H9 (cell line): ENCODE results near the gene RAB1B. TPM values are rescaled to one million over a fixed set of nuclear protein-coding genes. Genes with fewer than 3 reads are reported as not detected.

Source experiments
- DNase-seq: peaks from one replicate; pipeline ENCODE4 v3.0.0-alpha.2; 2017
- H2AFZ ChIP-seq: one replicate; pipeline ENCODE4 v1.6.1; 2013; ENCODE audit warnings: mild to moderate bottlenecking, low read length, control low read depth, moderate library complexity
- H2AK5ac ChIP-seq: 2 replicates; pipeline ENCODE4 v1.6.1; 2013; ENCODE audit warnings: low read length, control low read depth, mixed read lengths; ENCODE audit not compliant: insufficient read length
- H2BK120ac ChIP-seq: one replicate; pipeline ENCODE4 v1.6.1; 2013; ENCODE audit warnings: low read depth, mild to moderate bottlenecking, low read length, control low read depth, inconsistent platforms; ENCODE audit not compliant: poor library complexity, severe bottlenecking
- H2BK12ac ChIP-seq: 2 replicates; pipeline ENCODE4 v1.6.1; 2013; ENCODE audit warnings: low read length, control low read depth, mixed read lengths, low read depth; ENCODE audit not compliant: insufficient read length
- H2BK15ac ChIP-seq: 2 replicates; pipeline ENCODE4 v1.6.1; 2013; ENCODE audit warnings: low read depth, low read length, control low read depth
- H2BK20ac ChIP-seq: one replicate; pipeline ENCODE4 v1.6.1; 2013; ENCODE audit warnings: low read depth, mild to moderate bottlenecking, low read length, control low read depth, inconsistent platforms; ENCODE audit not compliant: poor library complexity, severe bottlenecking
- H2BK5ac ChIP-seq: 2 replicates; pipeline ENCODE4 v1.6.1; 2013; ENCODE audit warnings: low read length, control low read depth, mixed read lengths; ENCODE audit not compliant: insufficient read length
- H3K14ac ChIP-seq: 2 replicates; pipeline ENCODE4 v1.6.1; 2013; ENCODE audit warnings: low read length, control low read depth; ENCODE audit not compliant: insufficient read depth
- H3K18ac ChIP-seq: 2 replicates; pipeline ENCODE4 v1.6.1; 2013; ENCODE audit warnings: low read depth, mild to moderate bottlenecking, mixed read lengths, low read length, control low read depth; ENCODE audit not compliant: insufficient read length
- H3K23ac ChIP-seq: 2 replicates; pipeline ENCODE4 v1.6.1; 2013; ENCODE audit warnings: low read length, control low read depth, mixed read lengths, low read depth; ENCODE audit not compliant: insufficient read length
- H3K23me2 ChIP-seq: 2 replicates; pipeline ENCODE4 v1.6.1; 2013; ENCODE audit warnings: low read depth, mild to moderate bottlenecking, mixed read lengths, low read length, control low read depth; ENCODE audit not compliant: insufficient read length, poor library complexity, severe bottlenecking
- H3K27ac ChIP-seq: 2 replicates; pipeline ENCODE4 v1.5.1; 2013; ENCODE audit warnings: low read length, control low read depth, mixed read lengths, low read depth; ENCODE audit not compliant: insufficient read length
- H3K27me3 ChIP-seq: 2 replicates; pipeline ENCODE4 v1.6.1; 2013; ENCODE audit warnings: low read length, control low read depth, inconsistent platforms; ENCODE audit not compliant: insufficient read depth
- H3K4ac ChIP-seq: 2 replicates; pipeline ENCODE4 v1.6.1; 2013; ENCODE audit warnings: low read depth, mild to moderate bottlenecking, control low read depth, inconsistent platforms, low read length, moderate library complexity
- H3K4me1 ChIP-seq: 2 replicates; pipeline ENCODE4 v1.6.1; 2013; ENCODE audit warnings: low read length, control low read depth, inconsistent platforms; ENCODE audit not compliant: insufficient read depth
- H3K4me2 ChIP-seq: 2 replicates; pipeline ENCODE4 v1.6.1; 2013; ENCODE audit warnings: low read length, control low read depth, mixed read lengths; ENCODE audit not compliant: insufficient read length, insufficient read depth
- H3K56ac ChIP-seq: 2 replicates; pipeline ENCODE4 v1.6.1; 2013; ENCODE audit warnings: low read depth, mild to moderate bottlenecking, mixed read lengths, low read length, control low read depth; ENCODE audit not compliant: insufficient read length
- H3K79me1 ChIP-seq: 2 replicates; pipeline ENCODE4 v1.6.1; 2013; ENCODE audit warnings: low read depth, mild to moderate bottlenecking, moderate library complexity, low read length, control low read depth, inconsistent platforms; ENCODE audit not compliant: insufficient read depth, poor library complexity, severe bottlenecking
- H3K79me2 ChIP-seq: 2 replicates; pipeline ENCODE4 v1.6.1; 2013; ENCODE audit warnings: low read length, control low read depth, inconsistent platforms; ENCODE audit not compliant: insufficient read depth
- H3K9ac ChIP-seq: 2 replicates; pipeline ENCODE4 v1.6.1; 2013; ENCODE audit warnings: low read length, control low read depth, mixed read lengths; ENCODE audit not compliant: insufficient read length; ENCODE audit errors: extremely low read depth
- H3K9me3 ChIP-seq: one replicate; pipeline ENCODE4 v1.6.1; 2013; ENCODE audit warnings: low read depth, low read length, inconsistent platforms; ENCODE audit not compliant: control insufficient read depth
- H3T11ph ChIP-seq: one replicate; pipeline ENCODE4 v1.6.1; 2013; ENCODE audit warnings: mild to moderate bottlenecking, low read length, control low read depth, inconsistent platforms
- H4K20me1 ChIP-seq: one replicate; pipeline ENCODE4 v1.6.1; 2013; ENCODE audit not compliant: control insufficient read depth, insufficient read length, insufficient read depth
- H4K5ac ChIP-seq: 2 replicates; pipeline ENCODE4 v1.6.1; 2013; ENCODE audit warnings: low read depth, mild to moderate bottlenecking, mixed read lengths, low read length, control low read depth; ENCODE audit not compliant: insufficient read length
- H4K8ac ChIP-seq: replicated peaks from 2 replicates; pipeline ENCODE4 v1.6.1; 2013; ENCODE audit warnings: low read length, control low read depth, mixed read lengths, low read depth; ENCODE audit not compliant: insufficient read length
- H4K91ac ChIP-seq: 2 replicates; pipeline ENCODE4 v1.6.1; 2013; ENCODE audit warnings: low read depth, mild to moderate bottlenecking, moderate library complexity, mixed read lengths, low read length, control low read depth; ENCODE audit not compliant: insufficient read length
- H3K27ac Mint-ChIP-seq, 3 experiments: 2 replicates in 2 of 3; 3 replicates in 1 of 3; pipeline ENCODE4 v1.8.0; 2020 to 2021; ENCODE audit warnings: mixed read lengths in 3 of 3, mild to moderate bottlenecking in 1 of 3, moderate library complexity in 1 of 3
- H3K27me3 Mint-ChIP-seq: 2 replicates; pipeline ENCODE4 v1.8.0; 2021; ENCODE audit warnings: low read depth, mild to moderate bottlenecking, moderate library complexity, mixed read lengths
- H3K36me3 Mint-ChIP-seq, 3 experiments: 2 replicates in 2 of 3; 3 replicates in 1 of 3; pipeline ENCODE4 v1.8.0; 2020 to 2021; ENCODE audit warnings: low read depth in 3 of 3, mixed read lengths in 3 of 3; ENCODE audit not compliant: insufficient read depth in 1 of 3
- H3K4me1 Mint-ChIP-seq, 2 experiments: 2 replicates each; pipeline ENCODE4 v1.8.0; 2020; ENCODE audit warnings: mixed read lengths in 2 of 2
- H3K4me3 Mint-ChIP-seq, 2 experiments: 2 replicates in 1 of 2; 3 replicates in 1 of 2; pipeline ENCODE4 v1.8.0; 2020 to 2021; ENCODE audit warnings: mild to moderate bottlenecking in 2 of 2, mixed read lengths in 2 of 2, moderate library complexity in 1 of 2
- H3K9me3 Mint-ChIP-seq, 2 experiments: 2 replicates in 1 of 2; 3 replicates in 1 of 2; pipeline ENCODE4 v1.8.0; 2020; ENCODE audit warnings: mild to moderate bottlenecking in 2 of 2, mixed read lengths in 2 of 2, moderate library complexity in 1 of 2
- CTCF ChIP-seq: fragments of 200-600 bp; sonication (generic); conservative IDR thresholded peaks from 3 replicates; pipeline ENCODE4 v1.8.0; 2021; ENCODE audit warnings: antibody characterized with exemption, mild to moderate bottlenecking
- WGBS: extraction: QIAGEN DNeasy Blood & Tissue Kit; methylation state at CpG from one replicate; pipeline ENCODE4 v1.1.7; 2013; ENCODE audit warnings: missing lambda C conversion rate, low lambda C conversion rate, mixed read lengths; ENCODE audit not compliant: insufficient read length; ENCODE audit errors: extremely low coverage; 5-methylcytosine and 5-hydroxymethylcytosine counted together
- total RNA-seq: library from RNA; stranded (reverse); gene quantifications from 2 replicates; pipeline ENCODE4 v1.2.1, GENCODE V29; 2021

RAB1B gene
- total RNA-seq, 1 experiment from 2014 or later = 118 TPM

- Histone ChIP-seq H2BK15ac (no peak overlapping the region), H4K91ac (no peak overlapping the region), H3K14ac (no peak overlapping the region), H3K9me3 (no peaks in the 10 kb centered on the region), H3K4me1 (0 out of 2 replicates have a peak, but pooled peaks cover 3% of the 10 kb centered on the region), H3T11ph (no peak overlapping the region), H3K27ac (no peak overlapping the region), H2AK5ac (no peak overlapping the region), H3K18ac (no peak overlapping the region), H2BK20ac (no peak overlapping the region), H4K20me1 (no peaks in the 10 kb centered on the region), H3K9ac (no peak overlapping the region), H4K5ac (no peak overlapping the region), H3K4ac (no peak overlapping the region), H3K79me1 (no peaks in the 10 kb centered on the region), H3K4me2 (no peak overlapping the region), H3K27me3 (no peaks in the 10 kb centered on the region), H4K8ac (no peak overlapping the region), H2BK12ac (no peak overlapping the region), H3K23ac (no peak overlapping the region), H2AFZ (no peak overlapping the region), H2BK120ac (no peak overlapping the region), H3K23me2 (no peaks in the 10 kb centered on the region), H3K79me2 (no peaks in the 10 kb centered on the region), H2BK5ac (no peak overlapping the region), H3K56ac (no peak overlapping the region)
- Mint-ChIP-seq H3K27ac (no peak overlapping the region), H3K36me3 (no peaks in the 10 kb centered on the region; a peak in 1 of 7 replicates), H3K27me3 (peaks cover 10% of the 10 kb centered on the region), H3K9me3 (no peaks in the 10 kb centered on the region), H3K4me3 (no peak overlapping the region), H3K4me1 (peaks cover 9 to 22% of the 10 kb centered on the region in 2 experiments)
- no peak for TF ChIP-seq CTCF
- no peak for DNase-seq
- no CpG with 5 or more reads among the region's 21 CpGs for WGBS
Measured at GRCh38 chr11:66326261-66327111, 58.0 kb downstream of the RAB1B start.

Other genes with a start within 250 kb of the RAB1B start
- not detected in 2 replicates for gene CATSPER1, start 242.2 kb upstream of the RAB1B start, total RNA-seq
- gene GAL3ST3, start 219.5 kb upstream of the RAB1B start, total RNA-seq = 17.2 and 19.8 TPM in 2 replicates
- gene SF3B2, start 216.3 kb upstream of the RAB1B start, total RNA-seq = 237 and 248 TPM in 2 replicates
- gene PACS1, start 198.4 kb upstream of the RAB1B start, total RNA-seq = 28.7 and 35.5 TPM in 2 replicates
- 56.7 and 59.7 TPM in 2 replicates for gene KLC2, start 10.9 kb upstream of the RAB1B start, total RNA-seq
- 11.8 and 12.0 TPM in 2 replicates for gene CNIH2, start 9.5 kb downstream of the RAB1B start, total RNA-seq
- 64.3 and 71.6 TPM in 2 replicates for gene YIF1A, start 20.5 kb downstream of the RAB1B start, total RNA-seq
- 1.2 and 1.4 TPM in 2 replicates for gene TMEM151A, start 23.3 kb downstream of the RAB1B start, total RNA-seq
- 1.3 and 1.5 TPM in 2 replicates for gene CD248, start 48.4 kb downstream of the RAB1B start, total RNA-seq
- gene RIN1, start 67.8 kb downstream of the RAB1B start, total RNA-seq = 5.4 and 5.5 TPM in 2 replicates
- 50.1 and 50.5 TPM in 2 replicates for gene BRMS1, start 76.5 kb downstream of the RAB1B start, total RNA-seq
- gene B4GAT1, start 79.0 kb downstream of the RAB1B start, total RNA-seq = 24.3 and 26.3 TPM in 2 replicates
- 29.7 and 29.8 TPM in 2 replicates for gene SLC29A2, start 103.1 kb downstream of the RAB1B start, total RNA-seq
- gene NPAS4, start 152.4 kb downstream of the RAB1B start, total RNA-seq = 1.6 and 1.8 TPM in 2 replicates
- gene MRPL11, start 170.2 kb downstream of the RAB1B start, total RNA-seq = 105 and 106 TPM in 2 replicates
- gene PELI3, start 198.3 kb downstream of the RAB1B start, total RNA-seq = 9.3 and 10.3 TPM in 2 replicates
- gene DPP3, start 211.8 kb downstream of the RAB1B start, total RNA-seq = 83.1 and 85.3 TPM in 2 replicates
- 27.2 and 29.5 TPM in 2 replicates for gene BBS1, start 242.0 kb downstream of the RAB1B start, total RNA-seq